DOHH2 (cell line): ENCODE measurements around the gene PSTK.

ENCODE experiments used
- H3F3A ChIP-seq: fragments of 200-600 bp; sonication (generic), shearing (Covaris generic); 2 replicates; pipeline ENCODE4 v1.6.0; 2016; ENCODE audit warnings: antibody characterized with exemption, mild to moderate bottlenecking; ENCODE audit not compliant: control insufficient read depth, insufficient read depth
- H3K27ac ChIP-seq: fragments of 200-600 bp; sonication (generic); 2 replicates; pipeline ENCODE4 v1.5.1; 2014; ENCODE audit warnings: low read depth, mild to moderate bottlenecking, low read length, moderate library complexity
- H3K27me3 ChIP-seq: fragments of 200-600 bp; sonication (generic); 2 replicates; pipeline ENCODE4 v1.6.1; 2014; ENCODE audit warnings: mild to moderate bottlenecking, low read length, mixed read lengths; ENCODE audit not compliant: control insufficient read depth
- H3K36me3 ChIP-seq: fragments of 200-600 bp; sonication (generic); 2 replicates; pipeline ENCODE4 v1.6.1; 2014; ENCODE audit warnings: mild to moderate bottlenecking, low read length, moderate library complexity, mixed read lengths; ENCODE audit not compliant: control insufficient read depth
- H3K4me1 ChIP-seq: fragments of 200-600 bp; sonication (generic); 2 replicates; pipeline ENCODE4 v1.6.1; 2014; ENCODE audit warnings: mild to moderate bottlenecking, low read length, mixed read lengths; ENCODE audit not compliant: control insufficient read depth
- H3K4me2 ChIP-seq: fragments of 200-600 bp; sonication (generic); 2 replicates; pipeline ENCODE4 v1.6.0; 2014; ENCODE audit warnings: mild to moderate bottlenecking, low read length, moderate library complexity
- H3K4me3 ChIP-seq: fragments of 200-600 bp; sonication (generic); 2 replicates; pipeline ENCODE4 v1.5.1; 2014; ENCODE audit warnings: mild to moderate bottlenecking, low read length, mixed read lengths
- H3K79me2 ChIP-seq: fragments of 200-600 bp; sonication (generic); 2 replicates; pipeline ENCODE4 v1.6.1; 2014; ENCODE audit warnings: mild to moderate bottlenecking, low read length, mixed read lengths; ENCODE audit not compliant: control insufficient read depth
- H3K9me2 ChIP-seq: fragments of 200-600 bp; sonication (generic); replicated peaks from 2 replicates; pipeline ENCODE4 v1.6.1; 2014; ENCODE audit warnings: mild to moderate bottlenecking, low read length, mixed read lengths; ENCODE audit not compliant: control insufficient read depth
- H3K9me3 ChIP-seq: fragments of 200-600 bp; sonication (generic); 2 replicates; pipeline ENCODE4 v1.6.1; 2014; ENCODE audit warnings: antibody characterized with exemption, low read length, mixed read lengths; ENCODE audit not compliant: control insufficient read depth, insufficient read depth
- H4K20me1 ChIP-seq: fragments of 200-600 bp; sonication (generic); 2 replicates; pipeline ENCODE4 v1.6.0; 2014; ENCODE audit warnings: low read depth, mild to moderate bottlenecking, antibody characterized with exemption, low read length, moderate library complexity; ENCODE audit not compliant: control insufficient read depth, insufficient read depth
- CTCF ChIP-seq: fragments of 200-600 bp; sonication (generic); IDR thresholded peaks from one replicate; pipeline ENCODE4 v1.5.1; 2014; ENCODE audit warnings: antibody characterized with exemption, mild to moderate bottlenecking, low read depth, low read length; ENCODE audit not compliant: poor library complexity, severe bottlenecking
- EZH2phosphoT487 ChIP-seq: fragments of 200-600 bp; sonication (generic); IDR thresholded peaks from 2 replicates; pipeline ENCODE4 v1.6.1; 2017; ENCODE audit warnings: borderline replicate concordance, mild to moderate bottlenecking, antibody characterized with exemption, low read length, moderate library complexity, mixed read lengths

PSTK gene

GRCh38 chr10:122999347-122999746, 19.1 kb downstream of the PSTK start:
- Histone ChIP-seq H3K4me1 (peaks cover 14% of the 10 kb centered on the region), H3K9me3 (no peaks in the 10 kb centered on the region), H3K4me3 (no peak overlapping the region), H3K27ac (no peak overlapping the region), H3K27me3 (no peaks in the 10 kb centered on the region), H3F3A (no peaks in the 10 kb centered on the region), H3K9me2 (no peaks in the 10 kb centered on the region), H3K79me2 (peaks cover 77% of the 10 kb centered on the region), H4K20me1 (peaks cover 8% of the 10 kb centered on the region; the same call in 1 of the 2 replicates), H3K4me2 (no peak overlapping the region), H3K36me3 (peaks cover 57% of the 10 kb centered on the region)
- TF ChIP-seq EZH2phosphoT487 (no peak), CTCF (no peak)

GRCh38 chr10:123000155-123000554, 20.0 kb downstream of the PSTK start:
- no peak overlapping the region for H3K27ac ChIP-seq
- peaks cover 54% of the 10 kb centered on the region for H3K36me3 ChIP-seq
- H3K9me2 ChIP-seq: no peaks in the 10 kb centered on the region
- no peaks in the 10 kb centered on the region for H3F3A ChIP-seq
- H3K4me1 ChIP-seq: peaks cover 14% of the 10 kb centered on the region
- TF ChIP-seq CTCF: no peak
- TF ChIP-seq EZH2phosphoT487: no peak
- H3K4me2 ChIP-seq: no peak overlapping the region
- peaks cover 85% of the 10 kb centered on the region for H3K79me2 ChIP-seq
- H4K20me1 ChIP-seq: peaks cover 8% of the 10 kb centered on the region; the same call in 1 of the 2 replicates
- no peaks in the 10 kb centered on the region for H3K9me3 ChIP-seq
- no peak overlapping the region for H3K4me3 ChIP-seq
- no peaks in the 10 kb centered on the region for H3K27me3 ChIP-seq

- TF ChIP-seq CTCF: no peak
- TF ChIP-seq EZH2phosphoT487: no peak
- Histone ChIP-seq H3K36me3 (peaks cover 57% of the 10 kb centered on the region), H3F3A (no peaks in the 10 kb centered on the region), H3K79me2 (peaks cover 97% of the 10 kb centered on the region), H3K27ac (no peak overlapping the region), H3K4me1 (peaks cover 21% of the 10 kb centered on the region), H3K27me3 (no peaks in the 10 kb centered on the region), H4K20me1 (peaks cover 14% of the 10 kb centered on the region), H3K9me2 (no peaks in the 10 kb centered on the region), H3K4me2 (no peak overlapping the region), H3K9me3 (no peaks in the 10 kb centered on the region), H3K4me3 (no peak overlapping the region)
These were observed 21.2 kb downstream of the PSTK start for GRCh38 chr10:123001370-123001769.
